ENCODE measurements around the gene GATAD2B. TPM values are rescaled to one million over a fixed set of nuclear protein-coding genes. Genes with fewer than 3 reads are reported as not detected.

The GATAD2B gene
- total RNA-seq, 3 donors from 2014 or later (not counting 1 experiment from before 2014, with no cell fraction given), result 68.1 to 91.3 (median 75.5) TPM

DNA sequence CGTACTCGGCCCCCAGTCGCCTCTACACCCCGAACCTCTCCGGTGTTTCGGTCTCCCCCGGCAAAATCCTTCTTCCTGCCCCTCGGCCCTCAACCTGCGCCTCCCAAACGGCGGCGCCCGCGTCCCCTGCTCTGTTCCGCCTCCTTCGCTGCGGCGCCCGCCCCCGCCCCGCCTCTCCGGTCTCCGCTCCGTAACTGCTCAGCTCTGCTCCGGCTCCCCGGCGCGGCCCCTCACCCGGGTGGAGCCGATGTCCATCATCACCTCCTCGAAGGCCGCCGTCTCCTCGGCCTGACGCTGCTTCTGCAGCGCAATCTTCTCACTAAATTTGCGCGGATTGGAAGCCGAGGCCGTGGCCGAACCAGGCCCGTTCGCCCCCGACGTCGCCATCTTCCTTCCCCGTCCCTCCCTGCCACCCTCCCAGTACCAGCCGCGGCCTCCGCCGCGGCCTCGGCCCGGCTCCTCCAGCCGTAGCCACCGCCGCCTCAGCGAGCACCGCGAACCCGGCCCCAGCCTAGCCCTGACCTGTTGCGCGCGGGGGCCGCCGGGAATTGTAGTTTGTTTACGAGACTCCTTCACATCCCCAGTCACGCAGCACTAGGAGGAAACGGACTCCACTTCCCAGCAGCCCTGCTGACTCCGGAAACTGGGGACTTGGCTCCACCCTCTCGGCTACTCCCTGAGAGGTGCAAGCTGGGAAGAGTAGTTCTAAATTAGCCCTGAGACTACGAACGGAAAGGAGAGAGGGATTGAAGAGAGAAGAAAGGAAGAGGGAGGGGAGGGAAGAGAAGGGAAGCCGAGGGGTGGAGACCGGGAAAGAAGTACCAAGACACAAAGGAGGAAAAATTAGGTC is 35.6 kb upstream of the GATAD2B start, which contains the start of gene CRTC2:
TSS of gene CRTC2 (minus strand) at position 502 of the 850 bp plus-strand sequence. CDS start at position 387, 115 bp downstream.
- ATAC-seq, result peak; percentile 86 to 98 (median 89)
- peaks cover 21% of the 10 kb centered on the region for H3K36me3 ChIP-seq (ENCODE audit: control insufficient read depth, insufficient read depth, low read length)
- Mint-ChIP-seq H3K9me3 (no peaks in the 10 kb centered on the region), H3K4me1 (peaks cover 45 to 67% of the 10 kb centered on the region in 2 donors), H3K36me3 (no peaks in the 10 kb centered on the region), H3K4me3 (peak within 1 kb of the TSS; percentile 96), H3K27me3 (ENCODE audit: low read depth in 2 of 2) (no peaks in the 10 kb centered on the region), H3K27ac (peak within 1 kb of the TSS; percentile 82 to 92)
- WGBS (ENCODE audit: insufficient coverage), result under 1% methylated on average over 74 of the region's 75 CpGs
- TF ChIP-seq, protein P1, sequence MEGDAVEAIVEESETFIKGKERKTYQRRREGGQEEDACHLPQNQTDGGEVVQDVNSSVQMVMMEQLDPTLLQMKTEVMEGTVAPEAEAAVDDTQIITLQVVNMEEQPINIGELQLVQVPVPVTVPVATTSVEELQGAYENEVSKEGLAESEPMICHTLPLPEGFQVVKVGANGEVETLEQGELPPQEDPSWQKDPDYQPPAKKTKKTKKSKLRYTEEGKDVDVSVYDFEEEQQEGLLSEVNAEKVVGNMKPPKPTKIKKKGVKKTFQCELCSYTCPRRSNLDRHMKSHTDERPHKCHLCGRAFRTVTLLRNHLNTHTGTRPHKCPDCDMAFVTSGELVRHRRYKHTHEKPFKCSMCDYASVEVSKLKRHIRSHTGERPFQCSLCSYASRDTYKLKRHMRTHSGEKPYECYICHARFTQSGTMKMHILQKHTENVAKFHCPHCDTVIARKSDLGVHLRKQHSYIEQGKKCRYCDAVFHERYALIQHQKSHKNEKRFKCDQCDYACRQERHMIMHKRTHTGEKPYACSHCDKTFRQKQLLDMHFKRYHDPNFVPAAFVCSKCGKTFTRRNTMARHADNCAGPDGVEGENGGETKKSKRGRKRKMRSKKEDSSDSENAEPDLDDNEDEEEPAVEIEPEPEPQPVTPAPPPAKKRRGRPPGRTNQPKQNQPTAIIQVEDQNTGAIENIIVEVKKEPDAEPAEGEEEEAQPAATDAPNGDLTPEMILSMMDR (IDR thresholded peaks at IDR 0.05), result no peak
- no peaks in the 10 kb centered on the region for H3K9me3 ChIP-seq (ENCODE audit: control insufficient read depth, insufficient read depth, low read length)
- H3K27me3 ChIP-seq (ENCODE audit: control insufficient read depth, insufficient read depth, low read length), result no peaks in the 10 kb centered on the region
- peak; percentile 95 to 98 for DNase-seq
- H3K4me1 ChIP-seq (ENCODE audit: control insufficient read depth, insufficient read depth, low read length), result peaks cover 53% of the 10 kb centered on the region
- H3K27ac ChIP-seq (ENCODE audit: low read length), result peak within 1 kb of the TSS; percentile 93
- peak within 1 kb of the TSS; percentile 94 for H3K4me3 ChIP-seq (ENCODE audit: low read length)
- intact Hi-C loops (cut with micrococcal nuclease), result loop anchor here (1.0 to 2.0 kb wide), 4 partner anchors 9 to 35 kb away; partner anchors contain the start of genes CREB3L4 and JTB

DNA sequence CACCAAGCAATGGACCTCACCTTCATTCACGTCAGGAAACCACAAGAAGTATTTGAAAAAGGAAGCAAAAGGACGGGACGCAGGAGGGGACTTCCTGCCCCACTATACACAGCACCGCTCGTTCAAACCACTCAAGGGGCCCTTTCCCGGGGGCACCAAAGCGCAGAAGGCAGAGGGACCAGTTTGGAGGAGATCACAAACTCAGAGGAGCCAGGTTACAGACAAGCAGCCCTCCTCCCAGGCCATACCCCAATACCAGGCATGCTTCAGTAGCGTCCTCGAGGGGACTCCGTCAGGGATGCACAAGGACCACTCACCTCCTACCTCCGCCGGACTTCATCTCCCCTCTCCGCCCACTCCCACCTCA is 35.0 kb upstream of the GATAD2B start:
- Mint-ChIP-seq H3K36me3 (no peaks in the 10 kb centered on the region), H3K9me3 (no peaks in the 10 kb centered on the region), H3K4me3 (peak overlapping the region; percentile 96), H3K4me1 (peaks cover 41 to 63% of the 10 kb centered on the region in 2 donors), H3K27ac (peak overlapping the region; percentile 82 to 92), H3K27me3 (ENCODE audit: low read depth in 2 of 2) (no peaks in the 10 kb centered on the region)
- Histone ChIP-seq H3K4me1 (ENCODE audit: control insufficient read depth, insufficient read depth, low read length) (peaks cover 47% of the 10 kb centered on the region), H3K9me3 (ENCODE audit: control insufficient read depth, insufficient read depth, low read length) (no peaks in the 10 kb centered on the region), H3K27me3 (ENCODE audit: control insufficient read depth, insufficient read depth, low read length) (no peaks in the 10 kb centered on the region), H3K4me3 (ENCODE audit: low read length) (peak overlapping the region; percentile 94), H3K36me3 (ENCODE audit: control insufficient read depth, insufficient read depth, low read length) (peaks cover 24% of the 10 kb centered on the region), H3K27ac (ENCODE audit: low read length) (peak overlapping the region; percentile 93)
- ATAC-seq (peak; percentile 4 to 20 (median 8)), DNase-seq (peak in 1 of 2 donors; percentile 79)
- intact Hi-C loops (cut with micrococcal nuclease), result loop anchor here (1.0 to 2.0 kb wide), 4 partner anchors 10 to 34 kb away; partner anchors contain the start of genes CREB3L4 and JTB
- TF ChIP-seq, protein P1 (IDR thresholded peaks at IDR 0.05), result no peak
- 0% methylated on average over 13 of the region's 13 CpGs for whole genome bisulfite sequencing (ENCODE audit: insufficient coverage)

DNA sequence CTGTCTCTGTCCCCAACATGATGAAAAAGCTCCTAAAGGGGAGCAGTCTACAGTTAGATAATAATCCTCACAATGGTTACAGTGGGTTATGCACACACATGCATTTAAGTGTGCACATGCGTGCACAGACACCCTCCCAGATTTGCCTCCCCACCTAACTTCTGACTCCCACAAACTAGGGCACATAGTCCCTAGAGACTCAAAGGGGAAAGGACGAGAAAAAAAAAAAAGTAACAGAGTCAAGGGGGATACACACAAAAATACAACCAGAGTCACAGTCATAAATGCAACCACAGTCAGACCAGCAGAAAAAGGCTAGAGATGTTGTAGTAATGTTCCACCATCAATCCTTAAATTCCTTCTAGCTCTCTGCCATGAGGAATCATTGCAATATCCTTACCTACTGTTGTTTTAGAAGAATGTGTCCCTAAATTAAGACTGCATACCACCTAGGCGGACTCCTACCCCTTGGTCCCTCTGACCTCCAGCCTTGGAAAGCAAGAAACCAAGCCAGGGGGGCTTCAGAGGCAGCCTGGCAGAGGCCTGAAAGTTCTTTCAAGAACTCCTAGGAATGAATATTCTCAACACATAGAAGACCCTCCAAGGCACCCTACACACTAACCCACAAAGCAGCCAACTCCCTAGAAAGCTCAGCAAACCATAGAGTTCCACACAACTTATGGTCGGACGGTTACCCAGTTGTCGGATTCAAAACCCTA is 34.4 kb upstream of the GATAD2B start:
- intact Hi-C loops (cut with micrococcal nuclease), result no loop called here
- ATAC-seq, result no peak
- WGBS (ENCODE audit: insufficient coverage), result 30% methylated on average over 6 of the region's 6 CpGs

More for the DNA sequence above, 34.4 kb upstream of the GATAD2B start:
- Histone ChIP-seq H3K4me3 (ENCODE audit: low read length) (peak overlapping the region; percentile 94), H3K27me3 (ENCODE audit: control insufficient read depth, insufficient read depth, low read length) (no peaks in the 10 kb centered on the region), H3K36me3 (ENCODE audit: control insufficient read depth, insufficient read depth, low read length) (peaks cover 30% of the 10 kb centered on the region), H3K4me1 (ENCODE audit: control insufficient read depth, insufficient read depth, low read length) (peaks cover 41% of the 10 kb centered on the region), H3K27ac (ENCODE audit: low read length) (peak overlapping the region; percentile 93), H3K9me3 (ENCODE audit: control insufficient read depth, insufficient read depth, low read length) (no peaks in the 10 kb centered on the region)
- H3K27me3 Mint-ChIP-seq (ENCODE audit: low read depth in 2 of 2), result no peaks in the 10 kb centered on the region
- peaks cover 35 to 58% of the 10 kb centered on the region in 2 donors for H3K4me1 Mint-ChIP-seq
- TF ChIP-seq, protein P1 (IDR thresholded peaks at IDR 0.05), result no peak
- peak overlapping the region; percentile 96 for H3K4me3 Mint-ChIP-seq
- H3K9me3 Mint-ChIP-seq, result no peaks in the 10 kb centered on the region
- H3K27ac Mint-ChIP-seq, result peak overlapping the region; percentile 82 to 92
- no peaks in the 10 kb centered on the region for H3K36me3 Mint-ChIP-seq
- no peak for DNase-seq
